ENCODE results near the gene TSPAN9.

The TSPAN9 gene

DNA sequence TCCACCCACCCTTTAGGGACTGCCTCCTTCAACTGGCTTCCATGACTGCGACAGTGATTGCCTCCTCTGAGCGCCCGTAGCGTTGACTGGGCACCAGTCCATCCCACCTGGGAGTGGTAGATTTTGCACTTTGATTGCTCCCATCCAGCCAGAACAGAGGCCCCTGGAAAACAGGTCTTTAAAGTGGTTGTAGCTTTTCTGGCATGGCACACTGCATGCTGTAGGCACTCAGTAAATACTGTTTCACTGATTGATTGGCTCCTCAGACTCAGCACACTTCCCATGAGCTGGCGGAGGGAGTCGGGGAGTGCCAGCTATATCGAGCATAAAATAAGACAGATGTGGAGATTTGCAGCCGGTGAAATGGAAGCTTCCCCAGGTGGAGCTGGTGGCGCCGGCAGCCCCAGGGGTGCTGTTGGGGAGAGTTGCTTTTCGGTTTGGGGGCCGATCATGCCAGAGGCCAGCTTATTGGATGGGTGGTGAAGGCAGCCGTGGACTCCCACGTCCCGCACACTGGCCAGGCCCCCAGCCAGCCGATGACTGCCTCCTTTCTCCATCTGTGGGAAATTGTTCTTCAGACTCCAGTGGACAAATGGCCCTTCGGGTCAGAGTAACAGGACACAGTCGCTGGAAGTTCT is 200.2 kb downstream of the TSPAN9 start:
- no peaks in the 10 kb centered on the region for H3K4me1 ChIP-seq (ENCODE audit: control insufficient read depth, low read depth, low read length)
- H3K27me3 ChIP-seq (ENCODE audit: insufficient read depth, low read length, poor library complexity), result no peaks in the 10 kb centered on the region

DNA sequence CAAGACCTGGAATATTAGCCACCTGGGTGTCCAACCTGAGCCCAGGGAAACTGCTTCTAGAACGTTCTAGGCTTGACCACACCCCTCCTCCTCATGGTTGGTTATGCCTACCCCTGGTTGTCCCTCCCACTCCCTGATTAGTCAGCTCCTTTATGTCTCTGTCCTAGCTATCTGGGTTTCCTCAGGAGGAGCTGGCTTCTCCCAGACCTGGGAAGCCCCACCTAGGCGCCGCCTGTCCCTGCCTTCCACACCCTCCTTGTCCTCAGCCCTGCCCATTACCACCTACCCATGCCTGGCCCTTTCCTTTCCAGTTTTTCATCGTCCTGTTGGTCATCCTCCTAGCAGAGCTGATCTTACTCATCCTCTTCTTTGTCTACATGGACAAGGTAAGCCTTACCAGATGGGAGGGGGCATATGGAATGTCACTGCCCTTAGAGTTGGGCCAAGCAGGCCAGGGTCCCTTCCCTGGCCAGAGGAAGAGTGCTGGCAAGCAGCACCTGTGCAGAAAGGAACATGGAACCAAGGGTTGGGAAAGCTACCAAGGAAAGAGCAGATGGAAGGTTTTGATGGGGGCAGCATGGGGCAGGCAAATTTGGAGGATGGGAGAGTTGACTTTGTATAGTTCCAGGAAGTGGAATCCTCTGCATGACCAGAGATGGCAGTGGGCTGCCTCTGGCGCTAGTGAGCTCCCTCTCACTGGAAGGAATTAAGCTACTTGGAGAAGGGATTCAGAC is 201.7 kb downstream of the TSPAN9 start:
- WGBS (ENCODE audit: extremely low coverage, insufficient coverage, low lambda C conversion rate), result no CpG with 5 or more reads among the region's 5 CpGs
- no peaks in the 10 kb centered on the region for H3K79me2 ChIP-seq (ENCODE audit: control insufficient read depth, insufficient read depth, low read length)
- no peak overlapping the region for H3K27ac ChIP-seq (ENCODE audit: low read depth, low read length)
- H2AK5ac ChIP-seq (ENCODE audit: low read length), result no peak overlapping the region
- H3K23ac ChIP-seq (ENCODE audit: low read length), result no peak overlapping the region
- H2BK5ac ChIP-seq (ENCODE audit: low read length), result no peak overlapping the region
- H3K18ac ChIP-seq (ENCODE audit: low read length), result no peak overlapping the region
- no peak overlapping the region for H3K56ac ChIP-seq (ENCODE audit: low read length)
- H3K4me1 ChIP-seq (ENCODE audit: control insufficient read depth, low read depth, low read length), result no peaks in the 10 kb centered on the region
- H2BK120ac ChIP-seq (ENCODE audit: low read depth, low read length), result no peak overlapping the region
- H2BK15ac ChIP-seq (replicated peaks; ENCODE audit: low read depth), result no peak overlapping the region
- no peak overlapping the region for H4K8ac ChIP-seq (ENCODE audit: low read depth, low read length)
- no peak for DNase-seq
- H3K36me3 ChIP-seq (ENCODE audit: control insufficient read depth, insufficient read depth, low read length), result no peaks in the 10 kb centered on the region
- H3K4me3 ChIP-seq (ENCODE audit: low read length), result no peak overlapping the region
- no peak overlapping the region for H3K4ac ChIP-seq (ENCODE audit: low read depth, low read length)
- H3K79me1 ChIP-seq (ENCODE audit: low read length), result no peaks in the 10 kb centered on the region
- no peak overlapping the region for H3K4me2 ChIP-seq (ENCODE audit: low read length)
- H3K9ac ChIP-seq (ENCODE audit: low read length), result no peak overlapping the region
- H4K5ac ChIP-seq (ENCODE audit: low read length), result no peak overlapping the region
- H3K27me3 ChIP-seq (ENCODE audit: insufficient read depth, low read length, poor library complexity), result no peaks in the 10 kb centered on the region

More for the DNA sequence above, 200.2 kb downstream of the TSPAN9 start:
- Histone ChIP-seq H3K79me2 (ENCODE audit: control insufficient read depth, insufficient read depth, low read length) (no peaks in the 10 kb centered on the region), H2BK120ac (ENCODE audit: low read depth, low read length) (no peak overlapping the region), H3K56ac (ENCODE audit: low read length) (no peak overlapping the region), H3K9ac (ENCODE audit: low read length) (no peak overlapping the region), H2BK15ac (replicated peaks; ENCODE audit: low read depth) (no peak overlapping the region), H3K27ac (ENCODE audit: low read depth, low read length) (no peak overlapping the region), H3K4ac (ENCODE audit: low read depth, low read length) (no peak overlapping the region), H2AK5ac (ENCODE audit: low read length) (no peak overlapping the region), H3K4me2 (ENCODE audit: low read length) (no peak overlapping the region), H3K36me3 (ENCODE audit: control insufficient read depth, insufficient read depth, low read length) (no peaks in the 10 kb centered on the region), H4K8ac (ENCODE audit: low read depth, low read length) (no peak overlapping the region), H3K23ac (ENCODE audit: low read length) (no peak overlapping the region), H2BK5ac (ENCODE audit: low read length) (no peak overlapping the region), H3K18ac (ENCODE audit: low read length) (no peak overlapping the region), H3K4me3 (ENCODE audit: low read length) (no peak overlapping the region), H4K5ac (ENCODE audit: low read length) (no peak overlapping the region), H3K79me1 (ENCODE audit: low read length) (no peaks in the 10 kb centered on the region)
- no peak for DNase-seq
- WGBS (ENCODE audit: extremely low coverage, insufficient coverage, low lambda C conversion rate), result no CpG with 5 or more reads among the region's 18 CpGs

DNA sequence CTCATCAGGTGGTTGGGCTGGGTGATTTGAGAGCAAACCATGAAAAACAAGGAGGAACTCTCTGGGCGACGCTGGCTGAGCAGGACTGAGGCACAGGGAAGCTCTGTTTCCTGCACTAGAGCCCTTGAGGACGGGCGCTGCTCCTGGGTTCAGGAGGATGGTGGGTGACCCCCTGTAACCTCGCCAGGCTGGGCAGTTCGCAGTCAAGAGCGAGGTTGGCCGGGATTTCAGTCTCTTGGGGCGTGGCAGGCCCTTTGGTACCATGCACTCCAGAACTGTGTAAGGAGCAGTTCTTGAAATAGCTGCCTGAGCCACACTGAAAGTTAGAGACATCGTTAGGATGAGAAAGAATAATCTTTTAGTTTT is 202.2 kb downstream of the TSPAN9 start:
- H3K23ac ChIP-seq (ENCODE audit: low read length), result no peak overlapping the region
- no peak overlapping the region for H3K4ac ChIP-seq (ENCODE audit: low read depth, low read length)
- no peaks in the 10 kb centered on the region for H3K4me1 ChIP-seq (ENCODE audit: control insufficient read depth, low read depth, low read length)
- WGBS (ENCODE audit: extremely low coverage, insufficient coverage, low lambda C conversion rate), result no CpG with 5 or more reads among the region's 10 CpGs
- no peak overlapping the region for H3K56ac ChIP-seq (ENCODE audit: low read length)
- no peak overlapping the region for H3K27ac ChIP-seq (ENCODE audit: low read depth, low read length)
- H3K79me2 ChIP-seq (ENCODE audit: control insufficient read depth, insufficient read depth, low read length), result no peaks in the 10 kb centered on the region
- no peak overlapping the region for H2AK5ac ChIP-seq (ENCODE audit: low read length)
- H4K5ac ChIP-seq (ENCODE audit: low read length), result no peak overlapping the region
- H3K79me1 ChIP-seq (ENCODE audit: low read length), result no peaks in the 10 kb centered on the region
- H2BK15ac ChIP-seq (replicated peaks; ENCODE audit: low read depth), result no peak overlapping the region
- H3K18ac ChIP-seq (ENCODE audit: low read length), result no peak overlapping the region
- H2BK5ac ChIP-seq (ENCODE audit: low read length), result no peak overlapping the region
- H3K27me3 ChIP-seq (ENCODE audit: insufficient read depth, low read length, poor library complexity), result no peaks in the 10 kb centered on the region
- H3K4me2 ChIP-seq (ENCODE audit: low read length), result no peak overlapping the region
- H3K9ac ChIP-seq (ENCODE audit: low read length), result no peak overlapping the region
- H4K8ac ChIP-seq (ENCODE audit: low read depth, low read length), result no peak overlapping the region
- H3K4me3 ChIP-seq (ENCODE audit: low read length), result no peak overlapping the region
- no peak overlapping the region for H2BK120ac ChIP-seq (ENCODE audit: low read depth, low read length)
- H3K36me3 ChIP-seq (ENCODE audit: control insufficient read depth, insufficient read depth, low read length), result no peaks in the 10 kb centered on the region
- DNase-seq, result no peak

DNA sequence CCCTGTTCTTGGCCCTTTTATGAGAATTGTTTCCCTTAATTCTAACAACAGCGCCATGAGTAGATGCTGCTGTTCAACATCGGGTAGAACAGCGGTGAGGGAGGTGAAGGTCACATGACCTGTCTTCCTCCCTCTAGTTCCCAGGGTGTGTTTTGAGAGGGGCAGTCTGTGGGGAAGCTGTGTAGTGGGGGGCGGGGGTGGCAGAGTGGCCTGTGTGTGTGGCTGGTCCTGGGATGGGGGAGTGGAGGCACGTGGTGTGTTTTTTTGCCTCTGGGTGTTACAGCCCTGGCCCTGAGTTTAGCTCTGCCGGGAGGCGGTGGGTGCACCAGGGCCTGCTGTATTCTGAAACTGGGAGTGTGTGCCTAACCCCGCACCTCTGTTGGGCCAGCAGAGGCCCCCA is 202.7 kb downstream of the TSPAN9 start:
- no peak overlapping the region for H2AK5ac ChIP-seq (ENCODE audit: low read length)
- H3K79me2 ChIP-seq (ENCODE audit: control insufficient read depth, insufficient read depth, low read length), result no peaks in the 10 kb centered on the region
- H3K4me3 ChIP-seq (ENCODE audit: low read length), result no peak overlapping the region
- H3K79me1 ChIP-seq (ENCODE audit: low read length), result no peaks in the 10 kb centered on the region
- no peak overlapping the region for H2BK5ac ChIP-seq (ENCODE audit: low read length)
- H3K4ac ChIP-seq (ENCODE audit: low read depth, low read length), result no peak overlapping the region
- no peaks in the 10 kb centered on the region for H3K36me3 ChIP-seq (ENCODE audit: control insufficient read depth, insufficient read depth, low read length)
- no peak overlapping the region for H2BK120ac ChIP-seq (ENCODE audit: low read depth, low read length)
- no peaks in the 10 kb centered on the region for H3K4me1 ChIP-seq (ENCODE audit: control insufficient read depth, low read depth, low read length)
- no peak overlapping the region for H3K27ac ChIP-seq (ENCODE audit: low read depth, low read length)
- H3K27me3 ChIP-seq (ENCODE audit: insufficient read depth, low read length, poor library complexity), result no peaks in the 10 kb centered on the region
- H3K23ac ChIP-seq (ENCODE audit: low read length), result no peak overlapping the region
- H4K5ac ChIP-seq (ENCODE audit: low read length), result no peak overlapping the region
- H3K9ac ChIP-seq (ENCODE audit: low read length), result no peak overlapping the region
- no peak for DNase-seq
- no peak overlapping the region for H3K56ac ChIP-seq (ENCODE audit: low read length)
- no CpG with 5 or more reads among the region's 8 CpGs for WGBS (ENCODE audit: extremely low coverage, insufficient coverage, low lambda C conversion rate)
- H4K8ac ChIP-seq (ENCODE audit: low read depth, low read length), result no peak overlapping the region
- H3K4me2 ChIP-seq (ENCODE audit: low read length), result no peak overlapping the region
- H2BK15ac ChIP-seq (replicated peaks; ENCODE audit: low read depth), result no peak overlapping the region
- no peak overlapping the region for H3K18ac ChIP-seq (ENCODE audit: low read length)

DNA sequence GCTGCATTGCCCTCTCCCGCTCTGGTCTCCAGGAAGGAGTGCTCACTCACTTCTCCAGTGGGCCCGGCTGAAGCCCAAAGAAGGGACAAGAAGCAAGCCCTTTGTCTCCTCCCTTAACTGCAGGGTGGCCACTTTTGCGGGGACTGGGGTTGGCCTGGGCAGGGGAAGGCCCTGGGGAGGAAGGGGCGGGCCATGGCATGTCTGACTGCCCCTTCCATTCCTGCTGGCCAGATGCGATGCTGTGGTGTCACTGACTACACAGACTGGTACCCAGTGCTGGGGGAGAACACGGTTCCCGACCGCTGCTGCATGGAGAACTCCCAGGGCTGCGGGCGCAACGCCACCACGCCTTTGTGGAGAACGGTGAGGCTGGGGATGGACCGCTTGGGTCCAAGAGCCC is 203.8 kb downstream of the TSPAN9 start:
- no peak overlapping the region for H3K9ac ChIP-seq (ENCODE audit: low read length)
- no peak for DNase-seq
- H3K18ac ChIP-seq (ENCODE audit: low read length), result no peak overlapping the region
- no peaks in the 10 kb centered on the region for H3K79me2 ChIP-seq (ENCODE audit: control insufficient read depth, insufficient read depth, low read length)
- no peak overlapping the region for H3K23ac ChIP-seq (ENCODE audit: low read length)
- no peak overlapping the region for H4K5ac ChIP-seq (ENCODE audit: low read length)
- H2AK5ac ChIP-seq (ENCODE audit: low read length), result no peak overlapping the region
- no peak overlapping the region for H4K8ac ChIP-seq (ENCODE audit: low read depth, low read length)
- no peak overlapping the region for H2BK5ac ChIP-seq (ENCODE audit: low read length)
- H2BK120ac ChIP-seq (ENCODE audit: low read depth, low read length), result no peak overlapping the region
- no peak overlapping the region for H3K56ac ChIP-seq (ENCODE audit: low read length)
- H3K27ac ChIP-seq (ENCODE audit: low read depth, low read length), result no peak overlapping the region
- H3K4me2 ChIP-seq (ENCODE audit: low read length), result no peak overlapping the region
- no peak overlapping the region for H3K4me3 ChIP-seq (ENCODE audit: low read length)
- no peaks in the 10 kb centered on the region for H3K36me3 ChIP-seq (ENCODE audit: control insufficient read depth, insufficient read depth, low read length)
- H3K4me1 ChIP-seq (ENCODE audit: control insufficient read depth, low read depth, low read length), result no peaks in the 10 kb centered on the region
- H3K4ac ChIP-seq (ENCODE audit: low read depth, low read length), result no peak overlapping the region
- H3K27me3 ChIP-seq (ENCODE audit: insufficient read depth, low read length, poor library complexity), result no peaks in the 10 kb centered on the region
- WGBS (ENCODE audit: extremely low coverage, insufficient coverage, low lambda C conversion rate), result no CpG with 5 or more reads among the region's 14 CpGs
- H3K79me1 ChIP-seq (ENCODE audit: low read length), result no peaks in the 10 kb centered on the region
- H2BK15ac ChIP-seq (replicated peaks; ENCODE audit: low read depth), result no peak overlapping the region
